Measurements from ENCODE around the gene BBLN. TPM values are rescaled to one million over a fixed set of nuclear protein-coding genes. Genes with fewer than 3 reads are reported as not detected.

The BBLN gene
- polyA plus RNA-seq, 1 donor from 2014 or later: 330 TPM

GRCh38 chr9:128150594-128151308, 9.3 kb upstream of the BBLN start (continued):
- no peak for TF ChIP-seq SMC3 (conservative IDR thresholded peaks at IDR 0.05; ENCODE audit: poor library complexity)

GRCh38 chr9:128151309-128152132, 8.5 kb upstream of the BBLN start:
- H3K4me3 ChIP-seq (ENCODE audit: low read length): no peak overlapping the region
- no peaks in the 10 kb centered on the region for H4K20me1 ChIP-seq (ENCODE audit: insufficient read depth)
- H3K36me3 ChIP-seq (ENCODE audit: insufficient read depth, low read length): no peaks in the 10 kb centered on the region
- H2AFZ ChIP-seq (ENCODE audit: low read depth, low read length): no peak overlapping the region
- H3K27ac ChIP-seq (ENCODE audit: low read length): no peak overlapping the region
- no peak overlapping the region for H3K9ac ChIP-seq (ENCODE audit: low read length)
- H3K79me2 ChIP-seq (replicated peaks; ENCODE audit: insufficient read depth, low read length): no peaks in the 10 kb centered on the region
- H3K4me2 ChIP-seq (ENCODE audit: low read length): no peak overlapping the region
- H3K9me2 ChIP-seq (ENCODE audit: insufficient read depth, low read length): no peaks in the 10 kb centered on the region
- no peaks in the 10 kb centered on the region for H3K27me3 ChIP-seq (ENCODE audit: insufficient read depth, low read depth, low read length)
- H3K9me3 ChIP-seq (ENCODE audit: low read length): no peaks in the 10 kb centered on the region
- no peak for TF ChIP-seq EZH2 (IDR thresholded peaks at IDR 0.05; ENCODE audit: borderline replicate concordance, insufficient read depth, low read length, poor library complexity, severe bottlenecking)
- H3F3A ChIP-seq (ENCODE audit: insufficient read depth, low read length, poor library complexity, severe bottlenecking): no peaks in the 10 kb centered on the region

GRCh38 chr9:128152133-128153059, 7.7 kb upstream of the BBLN start:
- no peaks in the 10 kb centered on the region for H3K9me3 ChIP-seq (ENCODE audit: low read length)
- no peaks in the 10 kb centered on the region for H3K9me2 ChIP-seq (ENCODE audit: insufficient read depth, low read length)
- TF ChIP-seq SMC3 (conservative IDR thresholded peaks at IDR 0.05; ENCODE audit: poor library complexity): no peak
- TF ChIP-seq MXI1 (conservative IDR thresholded peaks at IDR 0.05; ENCODE audit: poor library complexity, severe bottlenecking): no peak
- TF ChIP-seq TAF1 (IDR thresholded peaks at IDR 0.05; ENCODE audit: low read depth): no peak
- no peak for TF ChIP-seq RAD21 (conservative IDR thresholded peaks at IDR 0.05)
- no peak for TF ChIP-seq EP300 (conservative IDR thresholded peaks at IDR 0.05; ENCODE audit: poor library complexity, severe bottlenecking)
- no peak for TF ChIP-seq REST (IDR thresholded peaks at IDR 0.05; ENCODE audit: borderline replicate concordance)
- no peak for TF ChIP-seq POLR2AphosphoS5 (IDR thresholded peaks at IDR 0.05)
- no peak for TF ChIP-seq EZH2 (IDR thresholded peaks at IDR 0.05; ENCODE audit: borderline replicate concordance, insufficient read depth, low read length, poor library complexity, severe bottlenecking)
- no peak for TF ChIP-seq CTCF (IDR thresholded peaks at IDR 0.05; ENCODE audit: poor library complexity, severe bottlenecking)
- H3K79me2 ChIP-seq (replicated peaks; ENCODE audit: insufficient read depth, low read length): no peaks in the 10 kb centered on the region
- H4K20me1 ChIP-seq (ENCODE audit: insufficient read depth): no peaks in the 10 kb centered on the region
- H3K27me3 ChIP-seq (ENCODE audit: insufficient read depth, low read depth, low read length): no peaks in the 10 kb centered on the region
- H3K27ac ChIP-seq (ENCODE audit: low read length): no peak overlapping the region
- H2AFZ ChIP-seq (ENCODE audit: low read depth, low read length): no peak overlapping the region
- H3K4me3 ChIP-seq (ENCODE audit: low read length): no peak overlapping the region
- H3K36me3 ChIP-seq (ENCODE audit: insufficient read depth, low read length): no peaks in the 10 kb centered on the region
- no peaks in the 10 kb centered on the region for H3F3A ChIP-seq (ENCODE audit: insufficient read depth, low read length, poor library complexity, severe bottlenecking)
- H3K9ac ChIP-seq (ENCODE audit: low read length): no peak overlapping the region
- H3K4me2 ChIP-seq (ENCODE audit: low read length): no peak overlapping the region

Data from neural cell (in vitro differentiated cells).